ENCODE measurements around the gene COX7A2L.

Gene COX7A2L

GRCh38 chr2:42314892-42315468 lies 46.0 kb downstream of the COX7A2L start:
- no peak for DNase-seq

- DNase-seq: no peak
These were observed 48.9 kb downstream of the COX7A2L start for GRCh38 chr2:42312106-42312505.

GRCh38 chr2:42310007-42310515 lies 51.0 kb downstream of the COX7A2L start:
- no peak for DNase-seq

GRCh38 chr2:42309366-42309765 lies 51.7 kb downstream of the COX7A2L start:
- no peak for DNase-seq

GRCh38 chr2:42307180-42307579 lies 53.8 kb downstream of the COX7A2L start:
- DNase-seq: no peak

GRCh38 chr2:42304059-42304713 lies 56.8 kb downstream of the COX7A2L start:
- no peak for DNase-seq

- DNase-seq: peak; percentile 1
These were observed 57.8 kb downstream of the COX7A2L start for GRCh38 chr2:42303252-42303651.

GRCh38 chr2:42300527-42300926 lies 60.5 kb downstream of the COX7A2L start:
- DNase-seq: no peak

Measured in NCI-H774 (cell line).